Trophoblast cell (in vitro differentiated cells and primary cell): Measurements from ENCODE around the gene LRRC8D.

Source experiments
- DNase-seq, 2 donors: peaks; one replicate each; pipeline ENCODE4 v3.0.0-alpha.2; 2016
- H2AFZ ChIP-seq: 2 replicates; pipeline ENCODE4 v1.6.1; 2013; ENCODE audit warnings: low read length, moderate library complexity, mild to moderate bottlenecking; ENCODE audit not compliant: insufficient read depth, poor library complexity
- H2AK5ac ChIP-seq: 2 replicates; pipeline ENCODE4 v1.6.1; 2013; ENCODE audit warnings: mild to moderate bottlenecking, low read length
- H2BK120ac ChIP-seq: 2 replicates; pipeline ENCODE4 v1.6.1; 2013; ENCODE audit warnings: low read length, mild to moderate bottlenecking, moderate library complexity; ENCODE audit not compliant: insufficient read depth, poor library complexity
- H2BK12ac ChIP-seq: 2 replicates; pipeline ENCODE4 v1.6.1; 2013; ENCODE audit warnings: mild to moderate bottlenecking, low read length, moderate library complexity
- H2BK5ac ChIP-seq: 2 replicates; pipeline ENCODE4 v1.6.1; 2013; ENCODE audit warnings: low read length, low read depth, moderate library complexity, mild to moderate bottlenecking; ENCODE audit not compliant: poor library complexity
- H3K14ac ChIP-seq: 2 replicates; pipeline ENCODE4 v1.6.1; 2013; ENCODE audit warnings: mild to moderate bottlenecking, low read length
- H3K18ac ChIP-seq: 2 replicates; pipeline ENCODE4 v1.6.1; 2013; ENCODE audit warnings: mild to moderate bottlenecking, low read length
- H3K23ac ChIP-seq: 2 replicates; pipeline ENCODE4 v1.6.1; 2013; ENCODE audit warnings: low read length
- H3K27ac ChIP-seq: 2 replicates; pipeline ENCODE4 v1.5.1; 2013; ENCODE audit warnings: low read depth, mild to moderate bottlenecking, inconsistent platforms, low read length, moderate library complexity
- H3K27me3 ChIP-seq: 2 replicates; pipeline ENCODE4 v1.6.1; 2013; ENCODE audit warnings: inconsistent platforms, mild to moderate bottlenecking, low read length, moderate library complexity; ENCODE audit not compliant: insufficient read depth
- H3K36me3 ChIP-seq, 2 experiments: 1 replicate in 1 of 2; 2 replicates in 1 of 2; pipeline ENCODE4 v1.6.1; 2013; ENCODE audit warnings: low read length in 2 of 2, mild to moderate bottlenecking in 2 of 2, moderate library complexity in 1 of 2; ENCODE audit not compliant: insufficient read depth in 2 of 2, control insufficient read depth in 1 of 2
- H3K4ac ChIP-seq: 2 replicates; pipeline ENCODE4 v1.6.1; 2013; ENCODE audit warnings: low read depth, mild to moderate bottlenecking, low read length, moderate library complexity
- H3K4me1 ChIP-seq, 2 experiments: 1 replicate in 1 of 2; 2 replicates in 1 of 2; pipeline ENCODE4 v1.6.1; 2013; ENCODE audit warnings: low read length in 2 of 2, mild to moderate bottlenecking in 2 of 2, moderate library complexity in 1 of 2; ENCODE audit not compliant: insufficient read depth in 2 of 2, control insufficient read depth in 1 of 2
- H3K4me2 ChIP-seq: 2 replicates; pipeline ENCODE4 v1.6.1; 2013; ENCODE audit warnings: inconsistent platforms, mild to moderate bottlenecking, low read length, moderate library complexity
- H3K4me3 ChIP-seq: 2 replicates; pipeline ENCODE4 v1.5.1; 2013; ENCODE audit warnings: mild to moderate bottlenecking, low read depth, low read length, inconsistent platforms
- H3K79me1 ChIP-seq: one replicate; pipeline ENCODE4 v1.6.1; 2013; ENCODE audit warnings: low read length
- H3K79me2 ChIP-seq: 2 replicates; pipeline ENCODE4 v1.6.1; 2013; ENCODE audit warnings: low read length, mild to moderate bottlenecking; ENCODE audit not compliant: control insufficient read depth, insufficient read depth, poor library complexity
- H3K9ac ChIP-seq: 2 replicates; pipeline ENCODE4 v1.6.1; 2013; ENCODE audit warnings: mild to moderate bottlenecking, low read length
- H3K9me3 ChIP-seq: 2 replicates; pipeline ENCODE4 v1.6.1; 2013; ENCODE audit warnings: low read depth, mild to moderate bottlenecking, control low read depth, inconsistent platforms, low read length; ENCODE audit not compliant: insufficient read depth
- H4K12ac ChIP-seq: 2 replicates; pipeline ENCODE4 v1.6.1; 2013; ENCODE audit warnings: low read depth, mild to moderate bottlenecking, low read length, moderate library complexity
- H4K8ac ChIP-seq: 2 replicates; pipeline ENCODE4 v1.6.1; 2013; ENCODE audit warnings: low read depth, mild to moderate bottlenecking, low read length, moderate library complexity
- H4K91ac ChIP-seq: one replicate; pipeline ENCODE4 v1.6.1; 2013; ENCODE audit warnings: low read depth, mild to moderate bottlenecking, low read length, moderate library complexity
- WGBS: extraction: QIAGEN DNeasy Blood & Tissue Kit; methylation state at CpG from one replicate; pipeline ENCODE4 v1.1.7; 2013; ENCODE audit warnings: missing lambda C conversion rate; ENCODE audit not compliant: insufficient read length, insufficient coverage; ENCODE audit errors: extremely low coverage; 5-methylcytosine and 5-hydroxymethylcytosine counted together

The LRRC8D gene

GRCh38 chr1:89779151-89779940, 41.5 kb upstream of the LRRC8D start:
- H2AFZ ChIP-seq = no peak overlapping the region
- H3K4me3 ChIP-seq = no peak overlapping the region
- H3K4me2 ChIP-seq = no peak overlapping the region
- H3K79me1 ChIP-seq = no peaks in the 10 kb centered on the region
- H2AK5ac ChIP-seq = no peak overlapping the region
- no peak overlapping the region for H2BK5ac ChIP-seq
- H4K91ac ChIP-seq = no peak overlapping the region
- no peak overlapping the region for H3K4ac ChIP-seq
- H4K8ac ChIP-seq = no peak overlapping the region
- no peaks in the 10 kb centered on the region for H3K4me1 ChIP-seq
- H3K9me3 ChIP-seq = no peaks in the 10 kb centered on the region
- H3K18ac ChIP-seq = no peak overlapping the region
- H3K23ac ChIP-seq = no peak overlapping the region
- no peak overlapping the region for H3K14ac ChIP-seq
- H3K9ac ChIP-seq = no peak overlapping the region
- H3K27me3 ChIP-seq = no peaks in the 10 kb centered on the region
- H2BK120ac ChIP-seq = no peak overlapping the region
- H3K27ac ChIP-seq = no peak overlapping the region
- no peak overlapping the region for H2BK12ac ChIP-seq
- peak in 1 of 2 donors; percentile 69 for DNase-seq
- H3K79me2 ChIP-seq = no peaks in the 10 kb centered on the region
- no CpG with 5 or more reads among the region's 6 CpGs for WGBS
- no peaks in the 10 kb centered on the region for H3K36me3 ChIP-seq
- no peak overlapping the region for H4K12ac ChIP-seq

- no peak overlapping the region for H3K14ac ChIP-seq
- no peaks in the 10 kb centered on the region for H3K9me3 ChIP-seq
- H3K79me1 ChIP-seq = no peaks in the 10 kb centered on the region
- no peak overlapping the region for H3K27ac ChIP-seq
- no peak overlapping the region for H4K91ac ChIP-seq
- WGBS = no CpG with 5 or more reads among the region's 2 CpGs
- no peaks in the 10 kb centered on the region for H3K36me3 ChIP-seq
- H3K4me1 ChIP-seq = no peaks in the 10 kb centered on the region
- H3K23ac ChIP-seq = no peak overlapping the region
- H2BK5ac ChIP-seq = no peak overlapping the region
- no peaks in the 10 kb centered on the region for H3K79me2 ChIP-seq
- H2AK5ac ChIP-seq = no peak overlapping the region
- H4K8ac ChIP-seq = no peak overlapping the region
- H3K18ac ChIP-seq = no peak overlapping the region
- no peaks in the 10 kb centered on the region for H3K27me3 ChIP-seq
- H2AFZ ChIP-seq = no peak overlapping the region
- H4K12ac ChIP-seq = no peak overlapping the region
- DNase-seq = peak; percentile 80 to 89
- no peak overlapping the region for H3K4me2 ChIP-seq
- no peak overlapping the region for H2BK12ac ChIP-seq
- H3K4me3 ChIP-seq = no peak overlapping the region
- H3K9ac ChIP-seq = no peak overlapping the region
- H3K4ac ChIP-seq = no peak overlapping the region
- H2BK120ac ChIP-seq = no peak overlapping the region
Observed at GRCh38 chr1:89780721-89781120, 40.1 kb upstream of the LRRC8D start.

GRCh38 chr1:89781494-89782126, 39.2 kb upstream of the LRRC8D start:
- Histone ChIP-seq H3K4me1 (no peaks in the 10 kb centered on the region), H2BK12ac (no peak overlapping the region), H3K4me3 (no peak overlapping the region), H3K27me3 (no peaks in the 10 kb centered on the region), H4K12ac (no peak overlapping the region), H4K8ac (no peak overlapping the region), H3K4me2 (no peak overlapping the region), H2AK5ac (no peak overlapping the region), H4K91ac (no peak overlapping the region), H3K23ac (no peak overlapping the region), H3K18ac (no peak overlapping the region), H2BK5ac (no peak overlapping the region), H2BK120ac (no peak overlapping the region), H3K9ac (no peak overlapping the region), H2AFZ (no peak overlapping the region), H3K36me3 (no peaks in the 10 kb centered on the region), H3K9me3 (no peaks in the 10 kb centered on the region), H3K79me1 (no peaks in the 10 kb centered on the region), H3K14ac (no peak overlapping the region), H3K27ac (no peak overlapping the region), H3K4ac (no peak overlapping the region), H3K79me2 (no peaks in the 10 kb centered on the region)
- no peak for DNase-seq
- no CpG with 5 or more reads among the region's 4 CpGs for WGBS

- no peak overlapping the region for H3K4me2 ChIP-seq
- H4K91ac ChIP-seq = no peak overlapping the region
- H3K79me2 ChIP-seq = no peaks in the 10 kb centered on the region
- no peak overlapping the region for H2BK120ac ChIP-seq
- H3K4ac ChIP-seq = no peak overlapping the region
- H3K14ac ChIP-seq = no peak overlapping the region
- no peak overlapping the region for H3K18ac ChIP-seq
- no peak overlapping the region for H3K23ac ChIP-seq
- H3K27me3 ChIP-seq = no peaks in the 10 kb centered on the region
- no peak overlapping the region for H2BK12ac ChIP-seq
- DNase-seq = no peak
- H3K4me1 ChIP-seq = no peaks in the 10 kb centered on the region
- H3K36me3 ChIP-seq = no peaks in the 10 kb centered on the region
- H3K9me3 ChIP-seq = no peaks in the 10 kb centered on the region
- no peak overlapping the region for H3K27ac ChIP-seq
- no peak overlapping the region for H4K12ac ChIP-seq
- no peak overlapping the region for H2BK5ac ChIP-seq
- H3K9ac ChIP-seq = no peak overlapping the region
- WGBS = no CpG with 5 or more reads among the region's 7 CpGs
- no peak overlapping the region for H4K8ac ChIP-seq
- no peak overlapping the region for H2AFZ ChIP-seq
- H2AK5ac ChIP-seq = no peak overlapping the region
- H3K79me1 ChIP-seq = no peaks in the 10 kb centered on the region
- no peak overlapping the region for H3K4me3 ChIP-seq
Observed at GRCh38 chr1:89786628-89787214, 34.1 kb upstream of the LRRC8D start.
